ENCODE data around the gene ASIC2.
"Not testable (repeated sequence)": the region's sequence is repeated elsewhere in the genome, so short reads cannot be mapped to it uniquely, and the experiment has no call there.

ASIC2 gene

GRCh38 chr17:32992321-32993033 is 300.6 kb downstream of the ASIC2 start:
- DNase-seq (ENCODE audit: low read depth in 3 of 3, low spot score in 1 of 3), result no peak

GRCh38 chr17:32988481-32989101 is 304.5 kb downstream of the ASIC2 start:
- no peak for DNase-seq (ENCODE audit: low read depth in 3 of 3, low spot score in 1 of 3)

DNA sequence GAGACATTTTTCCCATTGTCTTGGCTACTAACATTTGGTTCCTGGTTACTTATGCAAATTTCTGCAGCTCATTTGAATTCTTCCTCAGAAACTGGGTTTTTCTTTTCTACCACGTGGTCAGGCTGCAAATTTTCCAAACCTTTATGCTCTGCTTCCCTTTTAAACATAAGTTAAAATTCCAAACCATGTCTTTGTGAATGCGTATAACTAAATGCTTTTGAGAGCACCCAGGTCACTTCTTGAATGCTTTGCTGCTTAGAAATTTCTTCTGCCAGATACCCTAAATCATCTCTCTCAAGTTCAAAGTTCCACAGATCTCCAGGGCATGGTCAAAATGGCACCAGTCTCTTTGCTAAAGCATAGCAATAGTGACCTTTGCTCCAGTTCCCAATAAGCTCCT is 305.2 kb downstream of the ASIC2 start:
- not testable (repeated sequence) for DNase-seq (ENCODE audit: low read depth in 3 of 3, low spot score in 1 of 3)

DNA sequence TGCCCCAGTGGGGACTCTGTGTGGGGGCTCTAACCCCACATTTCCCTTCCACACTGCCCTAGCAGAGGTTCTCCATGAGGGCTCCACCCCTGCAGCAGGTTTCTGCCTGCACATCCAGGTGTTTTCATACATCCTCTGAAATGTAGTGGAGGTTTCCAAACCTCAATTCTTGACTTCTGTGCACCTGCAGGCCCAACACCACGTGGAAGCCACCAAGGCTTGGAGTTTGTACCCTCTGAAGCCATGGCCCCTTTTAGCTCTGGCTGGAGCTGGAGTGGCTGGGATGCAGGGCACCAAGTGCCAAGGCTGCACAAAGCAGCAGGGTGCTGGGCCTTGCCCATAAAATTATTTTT is 305.7 kb downstream of the ASIC2 start:
- DNase-seq (ENCODE audit: low read depth in 3 of 3, low spot score in 1 of 3), result not testable (repeated sequence)

GRCh38 chr17:32985050-32985756 is 307.9 kb downstream of the ASIC2 start:
- DNase-seq (ENCODE audit: low read depth in 3 of 3, low spot score in 1 of 3), result no peak

GRCh38 chr17:32981611-32982010 is 311.5 kb downstream of the ASIC2 start:
- not testable (repeated sequence) for DNase-seq (ENCODE audit: low read depth in 3 of 3, low spot score in 1 of 3)

DNA sequence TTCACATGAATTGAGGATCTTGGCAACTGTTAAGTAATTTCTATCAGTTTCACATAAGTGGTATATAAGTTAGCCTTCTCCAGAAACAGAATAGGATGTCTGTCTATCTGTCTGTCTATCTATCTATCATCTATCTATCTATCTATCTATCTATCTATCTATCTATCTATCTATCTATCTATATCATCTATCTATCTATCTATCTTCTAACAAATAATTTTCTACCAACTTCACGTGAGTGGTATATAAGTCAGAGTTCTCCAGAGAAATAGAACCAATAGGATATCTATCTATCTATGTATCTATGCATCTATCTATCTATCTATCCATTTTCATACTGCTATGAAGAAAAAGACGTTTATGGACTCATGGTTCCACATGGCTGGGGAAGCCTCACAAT is 312.9 kb downstream of the ASIC2 start:
- no peak for DNase-seq (ENCODE audit: low read depth in 3 of 3, low spot score in 1 of 3)

- no peak for DNase-seq (ENCODE audit: low read depth in 3 of 3, low spot score in 1 of 3)
Observed at GRCh38 chr17:32976605-32977004, 316.5 kb downstream of the ASIC2 start.

DNA sequence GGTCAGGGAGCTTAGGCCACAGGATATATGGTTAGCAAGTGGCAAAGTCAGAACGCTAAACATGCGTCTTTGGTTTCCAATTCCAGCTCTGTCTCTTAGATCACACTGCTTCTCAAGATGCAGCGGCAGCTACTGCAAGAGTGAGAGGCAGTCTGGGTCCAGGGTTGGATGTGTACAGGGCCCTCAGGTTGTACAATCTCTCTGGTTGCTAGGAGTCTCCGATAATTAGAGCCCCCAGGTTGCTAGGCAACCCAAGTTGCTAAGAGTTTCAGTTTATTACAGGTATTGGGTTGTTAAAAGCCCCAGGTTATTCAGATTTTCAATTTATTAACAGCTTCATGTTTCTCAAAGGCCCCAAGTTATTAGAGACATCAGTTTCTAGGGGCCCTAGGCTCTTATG is 317.0 kb downstream of the ASIC2 start:
- DNase-seq (ENCODE audit: low read depth in 3 of 3, low spot score in 1 of 3), result no peak

- DNase-seq (ENCODE audit: low read depth in 3 of 3, low spot score in 1 of 3), result no peak
Observed at GRCh38 chr17:32971171-32971570, 321.9 kb downstream of the ASIC2 start.

DNA sequence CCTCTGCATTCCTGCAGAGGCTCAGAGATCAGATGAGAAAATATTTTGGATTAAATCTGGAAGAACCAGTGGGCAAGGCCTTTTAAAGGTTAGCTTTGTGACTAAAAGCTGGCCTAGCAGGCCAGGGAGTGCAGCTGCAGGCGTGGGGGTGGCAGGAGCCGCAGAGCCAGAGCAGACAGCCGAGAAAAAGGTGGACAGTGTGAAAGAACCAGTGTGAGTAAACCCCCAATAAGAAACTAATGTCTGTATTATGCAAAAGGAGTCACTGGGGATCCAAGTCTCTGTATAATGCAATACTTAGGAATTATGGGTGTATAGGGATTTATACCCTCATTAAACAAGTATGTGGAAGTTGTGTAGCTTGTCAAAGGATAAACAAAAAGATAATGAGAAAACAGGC is 322.8 kb downstream of the ASIC2 start:
- no peak for DNase-seq (ENCODE audit: low read depth in 3 of 3, low spot score in 1 of 3)

DNA sequence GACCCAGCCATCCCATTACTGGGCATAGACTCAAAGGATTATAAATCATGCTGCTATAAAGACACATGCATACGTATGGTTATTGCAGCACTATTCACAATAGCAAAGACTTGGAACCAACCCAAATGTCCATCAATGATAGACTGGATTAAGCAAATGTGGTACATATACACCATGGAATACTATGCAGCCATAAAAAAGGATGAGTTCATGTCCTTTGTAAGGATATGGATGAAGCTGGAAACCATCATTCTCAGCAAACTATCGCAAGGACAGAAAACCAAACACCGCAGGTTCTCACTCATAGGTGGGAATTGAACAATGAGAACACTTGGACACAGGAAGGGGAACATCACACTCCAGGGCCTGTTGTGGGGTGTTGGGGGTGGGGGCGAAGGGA is 323.9 kb downstream of the ASIC2 start:
- not testable (repeated sequence) for DNase-seq (ENCODE audit: low read depth in 3 of 3, low spot score in 1 of 3)

GRCh38 chr17:32964541-32964940 is 328.6 kb downstream of the ASIC2 start:
- no peak for DNase-seq (ENCODE audit: low read depth in 3 of 3, low spot score in 1 of 3)
